ENCODE measurements around the gene ARHGAP25.

The ARHGAP25 gene

GRCh38 chr2:68693951-68694350 lies 40.7 kb upstream of the ARHGAP25 start:
- no peak for TF ChIP-seq CTCF (IDR thresholded peaks at IDR 0.05; ENCODE audit: low read depth, low read length)
- H3K4me3 ChIP-seq (replicated peaks in 1 of 2; ENCODE audit: low read depth in 2 of 2, low read length in 2 of 2) = no peak overlapping the region
- DNase-seq (ENCODE audit: low read depth in 2 of 2) = no peak

GRCh38 chr2:68695971-68696370 lies 38.6 kb upstream of the ARHGAP25 start:
- DNase-seq (ENCODE audit: low read depth in 2 of 2) = no peak
- H3K4me3 ChIP-seq (replicated peaks in 1 of 2; ENCODE audit: low read depth in 2 of 2, low read length in 2 of 2) = no peak overlapping the region
- TF ChIP-seq CTCF (IDR thresholded peaks at IDR 0.05; ENCODE audit: low read depth, low read length) = no peak

DNA sequence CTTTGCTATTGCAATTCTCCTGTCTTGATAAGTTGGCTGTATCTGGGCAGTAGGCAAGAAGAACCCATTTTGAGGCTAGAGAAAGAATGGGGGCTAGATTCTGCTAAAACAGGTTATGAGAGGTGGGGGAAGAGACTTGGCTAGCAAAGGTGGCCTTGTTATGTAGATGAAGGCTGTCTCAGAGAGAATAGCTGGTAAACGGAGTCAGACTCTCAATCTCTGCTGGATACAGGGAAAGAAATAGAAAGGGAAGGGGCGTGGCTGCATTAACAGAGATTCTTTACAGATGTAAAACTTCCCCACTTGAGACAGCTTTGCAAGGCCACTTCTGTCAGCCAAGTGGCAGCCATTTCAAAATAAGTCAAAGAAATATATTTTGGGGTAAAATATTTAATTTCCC lies 38.1 kb upstream of the ARHGAP25 start:
- no peak for TF ChIP-seq CTCF (IDR thresholded peaks at IDR 0.05; ENCODE audit: low read depth, low read length)
- no peak overlapping the region for H3K4me3 ChIP-seq (replicated peaks in 1 of 2; ENCODE audit: low read depth in 2 of 2, low read length in 2 of 2)
- no peak for DNase-seq (ENCODE audit: low read depth in 2 of 2)

GRCh38 chr2:68698567-68699377 lies 35.8 kb upstream of the ARHGAP25 start:
- no peak for TF ChIP-seq CTCF (IDR thresholded peaks at IDR 0.05; ENCODE audit: low read depth, low read length)
- no peak for DNase-seq (ENCODE audit: low read depth in 2 of 2)
- no peak overlapping the region for H3K4me3 ChIP-seq (replicated peaks in 1 of 2; ENCODE audit: low read depth in 2 of 2, low read length in 2 of 2)

GRCh38 chr2:68700560-68700959 lies 34.1 kb upstream of the ARHGAP25 start:
- H3K4me3 ChIP-seq (replicated peaks in 1 of 2; ENCODE audit: low read depth in 2 of 2, low read length in 2 of 2) = no peak overlapping the region
- no peak for TF ChIP-seq CTCF (IDR thresholded peaks at IDR 0.05; ENCODE audit: low read depth, low read length)
- no peak for DNase-seq (ENCODE audit: low read depth in 2 of 2)

DNA sequence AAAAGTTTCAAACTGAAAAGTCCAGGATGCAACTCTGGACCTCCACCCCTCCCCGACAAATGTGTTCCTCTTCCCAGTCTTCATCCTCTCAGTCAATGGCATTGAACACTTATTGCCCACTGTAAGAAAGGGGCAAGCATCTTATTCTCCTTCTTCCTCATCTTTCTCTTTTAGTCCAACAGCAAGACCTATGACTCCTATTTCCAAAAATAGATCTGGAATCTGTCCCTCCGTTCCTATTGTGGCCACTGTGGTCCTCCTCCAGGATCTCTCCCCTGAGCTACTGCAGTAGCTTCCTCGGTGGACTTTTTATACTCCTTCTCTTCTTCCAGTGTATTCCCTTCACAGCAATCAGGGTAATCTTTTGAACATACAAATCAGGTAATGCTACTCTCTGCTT lies 28.0 kb upstream of the ARHGAP25 start:
- DNase-seq (ENCODE audit: low read depth in 2 of 2) = no peak
- TF ChIP-seq CTCF (IDR thresholded peaks at IDR 0.05; ENCODE audit: low read depth, low read length) = no peak
- no peak overlapping the region for H3K4me3 ChIP-seq (replicated peaks in 1 of 2; ENCODE audit: low read depth in 2 of 2, low read length in 2 of 2)

DNA sequence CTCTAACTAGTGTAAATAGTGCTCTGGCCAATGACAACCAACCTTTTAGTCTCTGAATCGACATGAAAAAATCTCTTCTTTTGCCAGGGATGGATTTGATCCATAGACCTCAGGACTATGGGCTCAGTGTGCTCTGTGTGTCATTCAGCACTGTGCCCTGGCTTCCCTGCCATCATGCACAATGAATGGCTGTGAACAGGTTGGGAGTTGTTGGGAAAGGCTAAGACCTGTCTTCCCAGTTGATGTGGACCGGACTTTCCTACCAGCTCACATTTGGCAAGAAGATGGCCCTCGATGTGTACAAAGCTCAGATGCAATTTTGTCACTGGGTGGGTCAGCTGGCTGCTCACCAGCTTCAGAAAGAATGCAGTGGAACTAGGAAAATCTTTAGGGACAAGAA lies 26.0 kb upstream of the ARHGAP25 start:
- no peak for TF ChIP-seq CTCF (IDR thresholded peaks at IDR 0.05; ENCODE audit: low read depth, low read length)
- H3K4me3 ChIP-seq (replicated peaks in 1 of 2; ENCODE audit: low read depth in 2 of 2, low read length in 2 of 2) = no peak overlapping the region
- no peak for DNase-seq (ENCODE audit: low read depth in 2 of 2)
